Measurements from ENCODE around the gene HOXA13. TPM values are rescaled to one million over a fixed set of nuclear protein-coding genes. Genes with fewer than 3 reads are reported as not detected.

The HOXA13 gene
- total and polyA plus RNA-seq, 8 donors: not detected

DNA sequence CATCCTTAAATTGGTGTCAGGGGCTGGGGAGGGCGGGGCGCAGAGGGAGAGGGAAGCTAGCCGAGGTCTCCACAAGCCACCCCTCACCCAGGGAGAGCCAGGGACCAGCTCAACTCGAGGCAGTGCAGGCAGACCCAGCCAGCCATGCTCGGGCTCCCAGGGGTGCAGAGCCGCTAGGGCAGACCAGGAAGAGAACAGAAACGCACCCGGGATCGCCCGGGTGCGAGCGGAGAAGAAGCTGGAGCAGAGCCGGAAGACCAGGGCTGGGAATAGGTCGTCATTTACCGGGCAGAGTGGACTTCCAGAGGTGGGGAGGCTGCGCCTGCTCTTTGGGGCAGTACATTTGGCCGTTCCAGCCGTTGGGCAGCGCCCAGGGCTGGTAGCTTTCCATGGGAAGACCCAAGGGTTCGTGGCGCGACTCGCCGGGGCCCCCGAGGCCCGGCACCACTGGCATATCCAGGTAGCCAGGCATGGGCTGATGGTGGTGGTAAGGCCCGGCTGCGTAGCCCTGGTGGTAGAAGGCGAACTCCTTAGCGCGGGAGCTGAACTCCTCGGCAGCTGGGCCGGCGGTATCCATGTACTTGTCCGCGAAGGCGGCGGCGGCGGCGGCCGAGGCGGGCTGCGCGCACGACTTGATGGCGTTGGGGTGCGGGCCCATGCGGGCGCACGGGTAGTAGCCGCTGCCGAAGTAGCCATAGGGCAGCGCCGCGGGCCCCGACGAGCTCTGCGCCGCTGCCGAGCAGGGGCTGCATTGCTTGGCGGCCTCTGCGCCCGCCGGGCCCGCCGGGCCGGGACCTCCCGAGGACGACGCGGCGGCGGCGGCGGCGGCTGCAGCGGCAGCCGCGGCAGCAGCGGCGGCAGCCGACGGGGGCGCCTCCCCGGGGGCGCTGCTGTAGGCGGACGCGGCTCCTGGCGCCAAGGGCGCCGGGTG lies 755 bp downstream of the HOXA13 start:
- Histone ChIP-seq H3K27me3 (peaks cover 97 to 98% of the 10 kb centered on the region in 2 donors), H3K9me3 (no peaks in the 10 kb centered on the region), H3K4me1 (peaks cover 4 to 36% of the 10 kb centered on the region in 2 donors), H3K36me3 (no peaks in the 10 kb centered on the region), H3K27ac (no peak overlapping the region), H3K4me3 (peak overlapping the region in 1 of 2 donors; percentile 7)
- TF ChIP-seq CTCF (IDR thresholded peaks at IDR 0.05): no peak
- intact Hi-C loops (cut with DNase I): no loop called here
- DNase-seq: peak in 1 of 4 donors; percentile 80
- no peak for ATAC-seq

GRCh38 chr7:27198138-27198841 lies 1.6 kb downstream of the HOXA13 start:
- intact Hi-C loops (cut with DNase I): no loop called here
- peaks cover 97 to 98% of the 10 kb centered on the region in 2 donors for H3K27me3 ChIP-seq
- DNase-seq (peak in 2 of 4 donors; percentile 16 to 62), ATAC-seq (no peak)
- no peaks in the 10 kb centered on the region for H3K9me3 ChIP-seq
- H3K4me1 ChIP-seq: peaks cover 4 to 42% of the 10 kb centered on the region in 2 donors
- H3K4me3 ChIP-seq: no peak overlapping the region
- no peak for TF ChIP-seq CTCF (IDR thresholded peaks at IDR 0.05)
- H3K36me3 ChIP-seq: no peaks in the 10 kb centered on the region
- no peak overlapping the region for H3K27ac ChIP-seq

DNA sequence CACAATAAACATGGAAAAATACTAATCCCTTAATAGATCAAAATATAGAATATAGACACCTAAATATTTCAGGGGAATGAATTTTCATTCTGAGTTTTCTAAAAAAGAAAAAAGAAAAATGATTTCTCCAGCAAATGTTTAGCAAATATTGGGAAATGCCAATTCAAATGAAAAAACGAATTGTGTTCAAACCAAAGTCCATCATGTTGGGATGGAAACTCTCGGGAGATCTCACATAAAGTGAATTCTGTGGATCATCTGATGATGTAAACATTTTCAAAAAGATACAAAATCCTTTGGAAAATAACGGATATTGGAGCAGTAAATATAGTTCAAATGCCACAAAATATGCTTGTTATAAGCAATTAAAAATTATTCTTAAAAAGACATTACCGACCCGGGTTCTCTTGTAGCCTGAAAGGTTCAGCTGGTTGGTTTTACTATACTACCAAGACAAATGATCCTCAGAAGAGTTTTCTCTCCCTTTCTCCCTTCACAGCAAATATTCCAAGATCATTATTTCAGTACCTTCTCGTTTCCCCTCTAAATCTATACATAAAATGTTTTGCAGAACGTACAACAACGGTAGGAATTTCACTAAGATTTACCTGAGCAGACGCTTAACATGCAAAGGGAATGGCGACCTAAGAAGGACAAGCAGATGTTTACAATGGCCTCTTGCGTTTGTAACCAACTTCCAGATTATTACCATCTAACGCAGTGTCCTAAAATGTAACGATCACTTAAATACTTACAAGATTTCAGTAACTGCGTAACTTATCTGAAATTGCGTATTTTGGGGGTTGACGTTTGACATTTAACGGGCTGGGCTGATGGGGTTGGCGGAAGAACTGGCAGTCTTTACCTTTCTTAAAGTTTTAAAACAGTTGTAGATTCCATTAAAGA lies 2.5 kb downstream of the HOXA13 start:
- peaks cover 97 to 98% of the 10 kb centered on the region in 2 donors for H3K27me3 ChIP-seq
- ATAC-seq: no peak
- H3K4me1 ChIP-seq: peaks cover 11 to 49% of the 10 kb centered on the region in 2 donors
- intact Hi-C loops (cut with DNase I): no loop called here
- no peak for DNase-seq
- H3K9me3 ChIP-seq: no peaks in the 10 kb centered on the region
- H3K27ac ChIP-seq: no peak overlapping the region
- H3K36me3 ChIP-seq: no peaks in the 10 kb centered on the region
- no peak for TF ChIP-seq CTCF (IDR thresholded peaks at IDR 0.05)
- no peak overlapping the region for H3K4me3 ChIP-seq

- Histone ChIP-seq H3K9me3 (no peaks in the 10 kb centered on the region), H3K27me3 (peaks cover 97 to 98% of the 10 kb centered on the region in 2 donors), H3K36me3 (no peaks in the 10 kb centered on the region), H3K4me3 (no peak overlapping the region), H3K27ac (no peak overlapping the region), H3K4me1 (peaks cover 11 to 45% of the 10 kb centered on the region in 2 donors)
- intact Hi-C loops (cut with DNase I): no loop called here
- peak in 3 of 4 donors; percentile 74 to 85 (median 82) for DNase-seq
- ATAC-seq: peak; percentile 64
- TF ChIP-seq CTCF (IDR thresholded peaks at IDR 0.05): peak; percentile 68 to 77
Observed at GRCh38 chr7:27196287-27196767, 3.6 kb downstream of the HOXA13 start.

Measured in left lung (tissue), 10 donors.